IPS-18a (cell line): Measurements from ENCODE around the gene RRAS.
"Not testable (repeated sequence)": the region's sequence is repeated elsewhere in the genome, so short reads cannot be mapped to it uniquely, and the experiment has no call there.

Experiments
- H3K27ac ChIP-seq: one replicate; pipeline ENCODE4 v1.5.1; 2013; ENCODE audit warnings: low read length
- H3K27me3 ChIP-seq: one replicate; pipeline ENCODE4 v1.6.1; 2013; ENCODE audit warnings: mild to moderate bottlenecking, low read length; ENCODE audit not compliant: control insufficient read depth, insufficient read depth
- H3K36me3 ChIP-seq: one replicate; pipeline ENCODE4 v1.6.1; 2013; ENCODE audit warnings: low read depth, low read length; ENCODE audit not compliant: control insufficient read depth
- H3K4me1 ChIP-seq: one replicate; pipeline ENCODE4 v1.6.1; 2013; ENCODE audit warnings: low read depth, low read length; ENCODE audit not compliant: control insufficient read depth
- H3K4me3 ChIP-seq: one replicate; pipeline ENCODE4 v1.5.1; 2013; ENCODE audit warnings: low read length
- H3K9ac ChIP-seq: one replicate; pipeline ENCODE4 v1.6.1; 2013; ENCODE audit warnings: mild to moderate bottlenecking, low read length, moderate library complexity
- H3K9me3 ChIP-seq: one replicate; pipeline ENCODE4 v1.6.1; 2013; ENCODE audit warnings: low read depth, low read length; ENCODE audit not compliant: control insufficient read depth

RRAS gene

DNA sequence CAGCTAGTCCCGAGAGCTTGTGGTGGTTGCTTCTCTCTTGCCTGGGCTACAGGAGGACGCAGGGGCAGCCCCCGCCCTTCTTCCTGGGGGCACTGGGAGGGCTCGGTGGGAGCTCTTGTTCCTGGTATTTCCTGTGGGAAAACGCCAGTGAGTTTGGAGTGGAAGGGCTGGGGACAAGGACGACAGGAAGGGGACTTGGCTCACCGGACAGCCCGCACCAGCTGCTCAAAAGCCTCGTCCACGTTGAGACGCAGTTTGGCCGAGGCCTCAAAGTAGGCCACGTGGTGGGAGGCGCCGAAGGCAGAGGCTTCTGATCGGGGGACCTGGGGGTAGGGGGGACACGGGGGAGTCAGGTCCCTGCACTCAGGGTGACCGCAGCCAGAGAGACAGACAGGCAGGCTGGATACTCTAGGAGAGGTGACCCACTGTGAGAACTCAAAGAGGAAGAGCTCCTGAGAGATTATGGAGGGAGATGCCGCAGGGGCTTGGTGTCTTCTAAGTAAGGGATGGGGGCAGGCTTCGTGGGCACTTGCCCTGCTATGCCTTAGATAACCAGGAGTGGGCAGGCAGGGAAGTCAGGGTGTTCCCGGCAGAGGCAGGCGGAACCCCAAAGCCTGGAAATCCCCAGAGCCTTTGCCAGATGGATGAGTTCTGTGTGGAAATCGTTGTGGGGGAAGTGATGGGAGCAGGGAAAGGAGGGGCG is 4.3 kb downstream of the RRAS start:
- Histone ChIP-seq H3K9me3 (no peaks in the 10 kb centered on the region), H3K27ac (no peak overlapping the region), H3K4me3 (no peak overlapping the region), H3K27me3 (peaks cover 10% of the 10 kb centered on the region), H3K36me3 (no peaks in the 10 kb centered on the region), H3K9ac (no peak overlapping the region), H3K4me1 (peaks cover 16% of the 10 kb centered on the region)

DNA sequence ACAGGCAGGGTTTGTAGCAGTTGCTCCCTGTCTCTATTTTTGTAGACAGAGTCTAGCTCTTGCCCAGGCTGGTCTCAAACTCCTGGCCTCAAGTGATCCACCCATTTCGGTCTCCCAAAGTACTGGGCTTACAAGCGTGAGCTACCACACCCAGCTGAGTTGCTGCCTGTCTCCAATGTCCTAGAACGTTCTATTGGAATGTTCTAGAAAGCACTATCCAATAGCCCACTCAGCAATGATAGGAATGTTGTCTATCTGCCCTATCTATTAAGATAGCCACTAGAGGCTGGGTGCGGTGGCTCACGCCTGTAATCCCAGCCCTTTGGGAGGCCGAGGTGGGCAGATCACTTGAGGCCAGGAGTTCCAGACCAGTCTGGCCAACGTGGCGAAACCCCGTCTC is 6.7 kb downstream of the RRAS start:
- H3K9me3 ChIP-seq, H3K27ac ChIP-seq, H3K9ac ChIP-seq: not testable (repeated sequence)

DNA sequence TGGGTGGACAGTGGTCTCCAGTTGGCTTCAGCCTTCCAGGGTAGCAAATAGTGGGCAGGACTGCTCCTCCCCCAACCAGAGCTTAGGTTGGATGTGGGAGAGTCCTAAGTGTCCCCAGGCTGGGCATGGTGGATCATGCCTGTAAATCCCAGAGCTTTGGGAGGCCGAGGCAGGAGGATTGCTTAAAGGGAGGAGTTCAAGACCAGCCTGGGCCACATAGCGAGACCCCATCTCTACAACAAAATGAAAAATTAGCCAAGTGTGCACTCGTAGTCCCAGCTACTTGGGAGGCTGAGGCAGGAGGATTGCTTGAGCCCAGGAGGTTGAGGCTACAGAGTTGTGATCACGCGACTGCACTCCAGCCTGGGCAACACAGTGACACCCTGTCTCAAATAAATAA is 7.4 kb downstream of the RRAS start:
- Histone ChIP-seq H3K36me3 (no peaks in the 10 kb centered on the region), H3K9me3 (no peaks in the 10 kb centered on the region), H3K4me1 (no peaks in the 10 kb centered on the region), H3K4me3 (no peak overlapping the region), H3K27me3 (no peaks in the 10 kb centered on the region), H3K9ac (no peak overlapping the region), H3K27ac (no peak overlapping the region)

More for the DNA sequence above, 6.7 kb downstream of the RRAS start:
- H3K27me3 ChIP-seq, H3K4me3 ChIP-seq, H3K36me3 ChIP-seq, H3K4me1 ChIP-seq: not testable (repeated sequence)

GRCh38 chr19:49631610-49632192 is 8.2 kb downstream of the RRAS start:
- no peaks in the 10 kb centered on the region for H3K27me3 ChIP-seq
- H3K4me3 ChIP-seq: no peak overlapping the region
- no peaks in the 10 kb centered on the region for H3K4me1 ChIP-seq
- no peaks in the 10 kb centered on the region for H3K9me3 ChIP-seq
- H3K36me3 ChIP-seq: peaks cover 6% of the 10 kb centered on the region
- H3K27ac ChIP-seq: no peak overlapping the region
- no peak overlapping the region for H3K9ac ChIP-seq

DNA sequence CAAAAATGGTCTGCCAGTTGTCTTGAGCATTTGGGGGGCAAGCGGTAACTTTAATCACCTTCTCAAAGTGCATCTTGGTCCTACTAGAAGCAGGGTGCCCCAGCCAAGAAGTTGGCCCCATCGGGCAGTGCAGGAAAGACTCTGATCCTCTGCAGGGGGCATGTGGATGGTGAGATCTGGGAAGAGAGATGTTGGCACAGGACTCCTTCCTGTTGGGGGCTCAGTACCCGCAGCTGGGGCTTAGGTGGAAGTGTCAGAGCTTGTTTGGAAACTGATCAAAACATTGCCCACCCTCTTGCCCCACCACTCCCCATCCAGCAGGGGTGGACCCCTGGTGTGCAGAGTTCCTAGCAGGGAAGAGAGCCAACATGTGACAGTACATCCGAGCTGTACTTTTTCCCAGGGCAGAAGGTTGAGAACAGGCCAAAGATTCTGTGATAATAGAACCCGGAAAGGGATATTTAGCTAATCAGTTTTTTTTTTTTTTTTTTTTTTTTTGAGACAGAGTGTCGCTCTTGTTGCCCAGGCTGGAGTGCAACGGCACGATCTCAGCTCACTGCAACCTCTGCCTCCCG is 8.8 kb downstream of the RRAS start:
- Histone ChIP-seq H3K27me3 (no peaks in the 10 kb centered on the region), H3K9ac (no peak overlapping the region), H3K36me3 (peaks cover 10% of the 10 kb centered on the region), H3K27ac (no peak overlapping the region), H3K4me3 (no peak overlapping the region), H3K9me3 (no peaks in the 10 kb centered on the region), H3K4me1 (no peaks in the 10 kb centered on the region)

- no peak overlapping the region for H3K27ac ChIP-seq
- no peaks in the 10 kb centered on the region for H3K4me1 ChIP-seq
- peaks cover 14% of the 10 kb centered on the region for H3K36me3 ChIP-seq
- H3K9ac ChIP-seq: no peak overlapping the region
- no peaks in the 10 kb centered on the region for H3K27me3 ChIP-seq
- no peaks in the 10 kb centered on the region for H3K9me3 ChIP-seq
- no peak overlapping the region for H3K4me3 ChIP-seq
These were observed 10.3 kb downstream of the RRAS start for GRCh38 chr19:49629659-49630058.

DNA sequence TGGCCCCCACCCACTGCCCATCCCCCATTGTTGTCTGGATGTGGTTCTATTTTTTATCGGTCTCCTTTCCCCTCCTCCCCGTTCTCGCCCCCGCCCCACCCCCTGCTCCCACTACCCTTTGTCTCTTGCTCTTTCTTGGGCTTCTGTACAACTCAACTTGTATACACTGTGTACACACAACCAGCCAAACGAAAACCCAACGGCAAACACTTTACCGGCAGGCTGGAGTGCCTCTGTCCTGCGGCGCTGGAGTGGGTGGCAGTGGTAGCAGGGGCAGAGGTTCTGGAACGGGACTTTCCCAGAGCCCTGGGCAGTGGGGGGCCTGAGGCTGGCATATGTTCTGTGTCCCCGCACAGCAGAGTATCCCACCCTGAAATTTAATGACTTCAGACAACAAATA is 13.7 kb downstream of the RRAS start:
- no peak overlapping the region for H3K27ac ChIP-seq
- no peaks in the 10 kb centered on the region for H3K27me3 ChIP-seq
- no peaks in the 10 kb centered on the region for H3K4me1 ChIP-seq
- peaks cover 26% of the 10 kb centered on the region for H3K36me3 ChIP-seq
- H3K9me3 ChIP-seq: no peaks in the 10 kb centered on the region
- no peak overlapping the region for H3K4me3 ChIP-seq
- H3K9ac ChIP-seq: no peak overlapping the region

DNA sequence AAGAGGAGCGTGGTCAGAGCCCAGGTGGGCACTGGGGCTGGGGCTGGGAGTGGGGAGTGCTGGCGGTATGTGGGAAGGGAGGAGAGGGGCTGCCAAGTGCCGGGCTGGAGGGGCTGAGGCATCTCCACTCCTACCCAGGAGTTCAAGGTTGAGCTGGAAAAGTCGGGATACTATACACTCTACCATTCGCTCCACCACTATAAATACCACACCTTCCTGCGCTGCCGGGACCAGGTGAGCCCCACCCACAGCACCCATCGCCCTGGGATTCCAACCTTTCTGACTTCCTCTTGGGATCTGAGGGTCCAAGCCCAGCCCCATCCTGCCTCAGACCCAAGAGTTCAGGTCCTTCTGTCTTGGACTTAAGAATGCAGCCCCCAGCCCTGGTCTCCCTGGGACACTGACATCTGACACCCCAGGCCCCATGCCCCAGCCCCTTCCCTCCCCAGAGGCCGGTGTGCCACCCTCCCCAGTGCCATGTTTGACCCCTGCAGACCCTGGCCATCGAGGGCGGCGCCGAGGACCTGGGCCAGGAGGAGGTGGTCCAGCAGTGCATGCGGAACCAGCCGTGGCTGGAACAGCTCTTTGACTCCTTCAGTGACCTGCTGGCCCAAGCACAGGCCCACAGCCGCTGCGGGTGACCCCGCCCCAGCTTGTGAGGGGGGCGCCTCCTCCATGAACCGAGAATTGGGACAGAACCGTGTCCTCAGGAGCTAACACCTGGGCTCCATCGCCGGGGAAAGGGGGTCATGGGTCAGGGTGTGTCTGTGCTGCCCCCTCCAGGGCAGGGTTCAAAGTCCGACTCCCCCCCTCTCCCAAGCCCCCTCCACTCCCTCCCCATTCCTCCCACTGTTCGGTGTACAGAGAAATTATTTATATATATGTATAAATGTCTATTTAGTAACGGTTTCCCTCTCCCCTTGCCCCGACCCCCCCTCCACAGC is 14.7 kb downstream of the RRAS start:
- Histone ChIP-seq H3K27me3 (no peaks in the 10 kb centered on the region), H3K4me3 (no peak overlapping the region), H3K36me3 (peaks cover 27% of the 10 kb centered on the region), H3K9me3 (no peaks in the 10 kb centered on the region), H3K27ac (no peak overlapping the region), H3K4me1 (no peaks in the 10 kb centered on the region), H3K9ac (no peak overlapping the region)

DNA sequence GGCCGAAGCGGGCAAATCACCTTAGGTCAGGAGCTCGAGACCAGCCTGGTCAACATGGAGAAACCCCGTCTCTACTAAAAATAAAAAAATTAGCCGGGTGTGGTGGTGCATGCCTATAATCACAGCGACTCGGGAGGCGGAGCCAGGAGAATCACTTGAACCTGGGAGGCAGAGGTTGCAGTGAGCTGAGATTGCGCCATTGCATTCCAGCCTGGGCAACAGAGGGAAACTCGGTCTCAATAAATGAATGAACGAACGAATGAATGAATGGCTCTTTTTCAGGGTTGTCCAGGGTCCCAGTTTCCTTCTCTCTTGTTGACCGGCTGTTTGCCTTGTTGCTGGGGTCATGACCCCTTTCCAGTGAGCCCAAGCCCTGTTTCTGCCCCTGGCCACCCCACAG is 22.1 kb downstream of the RRAS start:
- not testable (repeated sequence) for H3K4me3 ChIP-seq, H3K9me3 ChIP-seq, H3K27me3 ChIP-seq, H3K9ac ChIP-seq, H3K4me1 ChIP-seq, H3K27ac ChIP-seq
- peaks cover 53% of the 10 kb centered on the region for H3K36me3 ChIP-seq

DNA sequence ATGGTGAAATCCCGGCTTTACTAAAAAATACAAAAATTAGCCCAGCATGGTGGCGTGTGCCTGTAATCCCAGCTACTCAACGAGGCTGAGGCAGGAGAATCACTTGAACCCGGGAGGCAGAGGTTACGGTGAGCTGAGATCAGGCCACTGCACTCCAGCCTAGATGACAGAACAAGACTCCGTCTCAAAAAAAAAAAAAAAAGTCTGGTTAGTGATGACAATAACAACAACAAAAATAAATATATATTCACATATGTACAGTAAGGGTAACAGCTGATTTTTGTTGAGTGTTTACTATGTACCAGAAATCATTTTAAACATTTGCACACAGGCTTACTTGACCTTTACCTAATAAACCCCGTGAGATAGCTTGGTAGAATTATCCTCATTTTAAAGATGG is 23.0 kb downstream of the RRAS start:
- H3K36me3 ChIP-seq: peaks cover 52% of the 10 kb centered on the region
- H3K27ac ChIP-seq: no peak overlapping the region
- no peak overlapping the region for H3K9ac ChIP-seq
- no peaks in the 10 kb centered on the region for H3K27me3 ChIP-seq
- no peak overlapping the region for H3K4me3 ChIP-seq
- no peaks in the 10 kb centered on the region for H3K4me1 ChIP-seq
- H3K9me3 ChIP-seq: no peaks in the 10 kb centered on the region

GRCh38 chr19:49616532-49616931 is 23.4 kb downstream of the RRAS start:
- H3K36me3 ChIP-seq: peaks cover 48% of the 10 kb centered on the region
- no peak overlapping the region for H3K4me3 ChIP-seq
- H3K9me3 ChIP-seq: no peaks in the 10 kb centered on the region
- no peak overlapping the region for H3K9ac ChIP-seq
- no peak overlapping the region for H3K27ac ChIP-seq
- H3K4me1 ChIP-seq: no peaks in the 10 kb centered on the region
- no peaks in the 10 kb centered on the region for H3K27me3 ChIP-seq
